WERI-Rb-1 (cell line): ENCODE measurements around the gene ARHGEF26.

Experiments
- DNase-seq: peaks from one replicate; pipeline ENCODE4 v3.0.0-alpha.2; 2020
- H3K27ac ChIP-seq: fragments of 250-450 bp; sonication (Bioruptor Pico); 2 replicates; pipeline ENCODE4 v1.5.1; 2020; ENCODE audit warnings: mild to moderate bottlenecking, moderate library complexity
- H3K27me3 ChIP-seq: fragments of 250-450 bp; sonication (Bioruptor Pico); 2 replicates; pipeline ENCODE4 v1.5.1; 2021; ENCODE audit warnings: mild to moderate bottlenecking, low read depth, moderate library complexity; ENCODE audit not compliant: insufficient read depth, severe bottlenecking
- H3K36me3 ChIP-seq: fragments of 250-450 bp; sonication (Bioruptor Pico); 2 replicates; pipeline ENCODE4 v1.5.1; 2020; ENCODE audit warnings: mild to moderate bottlenecking, moderate library complexity
- H3K4me3 ChIP-seq: 2 replicates; pipeline ENCODE4 v1.5.1; 2011; ENCODE audit warnings: low read depth, mild to moderate bottlenecking, control low read depth, low read length
- H3K9me3 ChIP-seq: fragments of 250-450 bp; sonication (Bioruptor Pico); 2 replicates; pipeline ENCODE4 v1.5.1; 2021; ENCODE audit warnings: mild to moderate bottlenecking, moderate library complexity; ENCODE audit not compliant: severe bottlenecking
- TF ChIP-seq, protein P1 (sequence below): IDR thresholded peaks from 2 replicates; pipeline ENCODE4 v1.5.1; 2011; ENCODE audit warnings: low read depth, mild to moderate bottlenecking, control low read depth, inconsistent platforms, low read length

Gene ARHGEF26

DNA sequence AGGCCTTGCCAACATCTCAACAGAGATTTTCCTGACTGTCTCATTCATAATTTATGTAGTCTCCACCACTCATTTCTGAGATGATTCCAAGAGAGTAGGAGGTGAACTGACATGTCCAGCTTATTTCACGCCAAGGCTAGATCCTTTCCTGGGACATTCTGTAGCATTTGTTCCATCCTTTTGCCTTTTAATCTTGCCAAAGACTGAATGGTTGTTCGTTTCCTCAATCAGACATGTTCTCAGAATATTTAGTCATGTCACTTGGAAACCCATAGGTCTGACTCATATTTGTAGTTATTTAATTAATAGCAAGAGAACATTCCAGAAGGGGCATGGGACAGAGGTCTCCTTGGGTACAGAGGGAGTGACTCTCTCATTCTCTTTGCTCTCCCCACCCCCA is 122.2 kb downstream of the ARHGEF26 start:
- Histone ChIP-seq H3K27me3 (no peaks in the 10 kb centered on the region), H3K9me3 (no peaks in the 10 kb centered on the region), H3K27ac (no peak overlapping the region), H3K36me3 (peaks cover 5% of the 10 kb centered on the region; the same call in 1 of the 2 replicates), H3K4me3 (no peak overlapping the region)
- TF ChIP-seq, protein P1, sequence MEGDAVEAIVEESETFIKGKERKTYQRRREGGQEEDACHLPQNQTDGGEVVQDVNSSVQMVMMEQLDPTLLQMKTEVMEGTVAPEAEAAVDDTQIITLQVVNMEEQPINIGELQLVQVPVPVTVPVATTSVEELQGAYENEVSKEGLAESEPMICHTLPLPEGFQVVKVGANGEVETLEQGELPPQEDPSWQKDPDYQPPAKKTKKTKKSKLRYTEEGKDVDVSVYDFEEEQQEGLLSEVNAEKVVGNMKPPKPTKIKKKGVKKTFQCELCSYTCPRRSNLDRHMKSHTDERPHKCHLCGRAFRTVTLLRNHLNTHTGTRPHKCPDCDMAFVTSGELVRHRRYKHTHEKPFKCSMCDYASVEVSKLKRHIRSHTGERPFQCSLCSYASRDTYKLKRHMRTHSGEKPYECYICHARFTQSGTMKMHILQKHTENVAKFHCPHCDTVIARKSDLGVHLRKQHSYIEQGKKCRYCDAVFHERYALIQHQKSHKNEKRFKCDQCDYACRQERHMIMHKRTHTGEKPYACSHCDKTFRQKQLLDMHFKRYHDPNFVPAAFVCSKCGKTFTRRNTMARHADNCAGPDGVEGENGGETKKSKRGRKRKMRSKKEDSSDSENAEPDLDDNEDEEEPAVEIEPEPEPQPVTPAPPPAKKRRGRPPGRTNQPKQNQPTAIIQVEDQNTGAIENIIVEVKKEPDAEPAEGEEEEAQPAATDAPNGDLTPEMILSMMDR = no peak
- no peak for DNase-seq

DNA sequence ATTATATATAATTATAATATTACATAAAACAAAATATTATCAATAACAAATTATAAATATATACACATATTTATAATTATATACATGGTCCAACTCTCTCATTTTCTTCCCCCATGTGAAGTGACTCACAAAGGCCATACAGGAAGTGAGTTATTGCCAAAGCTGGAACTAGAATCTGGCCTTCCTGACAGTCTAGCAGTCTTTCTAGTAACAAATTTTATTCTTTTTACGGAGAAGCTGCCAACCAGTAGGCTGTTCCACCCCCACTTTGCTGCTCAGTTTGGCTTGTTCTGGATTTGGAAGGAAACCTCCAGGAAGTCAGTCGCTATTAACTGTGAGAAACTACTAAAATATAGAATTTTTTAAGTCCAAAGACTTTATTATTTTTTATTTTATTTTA is 123.5 kb downstream of the ARHGEF26 start:
- no peak for DNase-seq
- Histone ChIP-seq H3K36me3 (peaks cover 5% of the 10 kb centered on the region; the same call in 1 of the 2 replicates), H3K27me3 (no peaks in the 10 kb centered on the region), H3K27ac (no peak overlapping the region), H3K9me3 (no peaks in the 10 kb centered on the region), H3K4me3 (no peak overlapping the region)
- TF ChIP-seq, protein P1 = no peak

DNA sequence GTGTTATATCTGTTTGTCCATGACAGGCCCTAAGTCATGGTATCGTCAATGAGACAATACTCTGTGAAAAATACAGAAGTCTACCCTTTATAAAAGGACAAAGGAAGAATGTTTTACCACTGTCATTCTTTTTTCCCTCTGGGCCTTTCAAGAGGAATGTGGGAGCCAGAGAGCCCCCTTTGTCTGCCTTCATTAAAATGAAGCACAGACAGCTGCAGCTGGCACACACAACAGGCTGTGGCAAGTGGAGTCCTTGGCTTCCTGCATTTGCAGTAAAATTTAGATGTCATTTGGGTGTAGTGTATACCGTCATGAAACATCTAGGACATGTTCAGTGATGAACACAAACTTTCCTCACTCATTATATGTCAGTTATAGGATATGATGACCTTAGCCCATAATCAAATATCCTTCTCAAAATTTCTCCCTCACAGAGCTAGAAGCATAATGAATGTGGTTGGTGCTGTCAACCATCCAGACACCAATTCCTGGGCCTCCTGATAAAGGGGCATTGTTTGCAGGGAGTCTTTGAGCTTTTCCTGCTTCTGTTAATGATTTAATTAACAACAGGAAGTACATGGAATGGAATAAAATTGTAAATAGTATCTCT is 126.7 kb downstream of the ARHGEF26 start:
- no peaks in the 10 kb centered on the region for H3K36me3 ChIP-seq
- no peaks in the 10 kb centered on the region for H3K9me3 ChIP-seq
- TF ChIP-seq, protein P1 = no peak
- H3K27me3 ChIP-seq = no peaks in the 10 kb centered on the region
- no peak overlapping the region for H3K27ac ChIP-seq
- no peak for DNase-seq
- no peak overlapping the region for H3K4me3 ChIP-seq

DNA sequence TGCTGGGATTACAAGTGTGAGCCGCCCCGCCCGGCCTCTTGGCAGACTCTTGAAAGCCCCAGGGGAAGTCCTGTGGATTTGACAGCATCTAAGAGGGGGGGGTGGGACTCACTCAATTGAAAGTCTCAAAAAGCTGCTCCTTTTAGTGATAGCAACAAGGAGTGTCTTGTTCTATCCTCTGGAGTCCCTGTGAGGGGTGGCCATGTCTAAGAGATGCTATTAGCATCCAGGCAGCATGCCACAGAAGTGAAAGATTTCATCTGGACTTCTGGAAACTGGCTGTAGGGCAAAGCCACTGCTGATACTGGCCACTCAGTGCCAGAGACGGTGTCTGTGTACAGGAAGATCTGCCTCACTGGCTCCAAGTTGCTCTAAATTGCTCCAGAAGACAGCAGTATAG is 129.1 kb downstream of the ARHGEF26 start:
- no peaks in the 10 kb centered on the region for H3K27me3 ChIP-seq
- no peak overlapping the region for H3K4me3 ChIP-seq
- H3K27ac ChIP-seq = no peak overlapping the region
- DNase-seq = no peak
- TF ChIP-seq, protein P1 = no peak
- no peaks in the 10 kb centered on the region for H3K36me3 ChIP-seq
- H3K9me3 ChIP-seq = no peaks in the 10 kb centered on the region

DNA sequence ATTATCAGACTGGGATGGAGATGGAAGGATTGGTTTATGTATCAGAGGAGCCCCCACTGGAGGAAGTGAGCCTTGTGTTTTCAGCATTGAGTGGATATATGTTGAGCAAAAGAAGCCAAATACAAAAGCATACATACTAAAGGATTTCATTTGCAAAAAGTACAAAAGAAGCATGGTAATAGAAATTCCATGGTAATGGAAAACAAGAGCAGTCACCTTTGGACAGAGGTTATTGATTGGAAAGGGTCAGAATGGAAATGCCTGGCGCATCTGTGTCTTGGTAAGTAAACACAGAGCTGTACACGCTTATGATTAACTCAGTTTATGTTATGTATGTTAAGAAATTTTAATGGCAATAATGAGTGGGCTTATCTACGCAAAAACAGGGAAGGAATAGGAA is 130.4 kb downstream of the ARHGEF26 start:
- no peak for DNase-seq
- TF ChIP-seq, protein P1 = no peak
- H3K27me3 ChIP-seq = no peaks in the 10 kb centered on the region
- H3K9me3 ChIP-seq = no peaks in the 10 kb centered on the region
- no peak overlapping the region for H3K4me3 ChIP-seq
- no peaks in the 10 kb centered on the region; the same call in 1 of the 2 replicates for H3K36me3 ChIP-seq
- H3K27ac ChIP-seq = no peak overlapping the region
